Fibroblast of lung (primary cell): Measurements from ENCODE around the gene TAB3.

Source experiments
- EZH2 ChIP-seq: IDR thresholded peaks from 2 replicates; pipeline ENCODE4 v1.5.1; 2012; ENCODE audit warnings: low read length, control low read depth, mild to moderate bottlenecking; ENCODE audit errors: missing control alignments
- TF ChIP-seq, protein P1 (sequence below), 2 donors: IDR thresholded peaks in 1 of 2; conservative IDR thresholded peaks in 1 of 2; 1 replicate in 1 of 2; 2 replicates in 1 of 2; pipeline ENCODE4 v1.5.1; 2011 to 2012; ENCODE audit warnings: low read length in 2 of 2, control low read depth in 1 of 2, inconsistent platforms in 1 of 2, low read depth in 1 of 2, mild to moderate bottlenecking in 1 of 2

DNA sequence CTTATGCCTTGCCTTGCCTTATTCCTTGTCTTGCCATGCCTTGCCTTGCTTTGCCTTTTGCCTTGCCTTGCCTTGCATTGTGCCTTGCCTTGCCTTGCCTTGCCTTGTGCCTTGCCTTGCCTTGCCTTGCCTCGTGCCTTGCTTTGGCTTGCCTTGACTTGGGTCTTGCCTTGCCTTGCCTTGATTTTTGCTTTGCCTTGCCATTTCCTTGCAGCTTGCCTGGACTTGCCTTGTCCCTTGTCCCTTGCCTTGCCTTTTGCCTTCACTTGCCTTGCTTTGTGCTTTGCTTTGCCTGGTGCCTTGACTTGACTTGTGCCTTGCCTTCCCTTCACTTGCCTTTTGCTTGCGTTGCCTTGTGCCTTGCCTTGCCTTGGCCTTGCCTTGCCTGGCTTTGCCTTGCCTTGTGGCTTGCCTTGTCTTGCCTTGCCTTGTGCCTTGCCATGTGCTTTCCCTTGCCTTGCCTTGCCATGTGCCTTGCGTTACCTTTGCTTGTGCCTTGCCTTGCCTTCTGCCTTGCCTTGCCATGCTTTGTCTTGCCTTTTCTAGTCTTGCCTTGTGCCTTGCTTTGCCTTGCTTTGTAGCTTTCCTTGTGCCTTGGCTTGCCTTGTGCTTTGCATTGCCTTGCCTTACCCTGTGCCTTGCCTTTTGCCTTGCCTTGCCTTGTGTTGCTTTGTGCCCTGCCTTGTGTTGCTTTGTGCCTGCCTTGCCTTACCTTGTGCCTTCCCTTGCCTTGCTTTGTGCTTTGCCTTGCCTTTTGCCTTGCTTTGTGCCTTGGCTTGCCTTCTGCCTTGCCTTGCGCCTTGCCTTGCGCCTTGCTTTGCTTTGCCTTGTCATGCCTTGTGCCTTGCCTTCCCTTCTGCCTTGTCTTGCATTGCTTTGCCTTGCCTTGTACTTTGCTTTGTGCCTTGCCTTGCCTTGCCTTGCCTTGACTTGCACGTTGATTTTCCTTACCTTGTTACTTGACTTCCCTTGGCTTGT lies 92.8 kb downstream of the TAB3 start:
- TF ChIP-seq, protein P1, sequence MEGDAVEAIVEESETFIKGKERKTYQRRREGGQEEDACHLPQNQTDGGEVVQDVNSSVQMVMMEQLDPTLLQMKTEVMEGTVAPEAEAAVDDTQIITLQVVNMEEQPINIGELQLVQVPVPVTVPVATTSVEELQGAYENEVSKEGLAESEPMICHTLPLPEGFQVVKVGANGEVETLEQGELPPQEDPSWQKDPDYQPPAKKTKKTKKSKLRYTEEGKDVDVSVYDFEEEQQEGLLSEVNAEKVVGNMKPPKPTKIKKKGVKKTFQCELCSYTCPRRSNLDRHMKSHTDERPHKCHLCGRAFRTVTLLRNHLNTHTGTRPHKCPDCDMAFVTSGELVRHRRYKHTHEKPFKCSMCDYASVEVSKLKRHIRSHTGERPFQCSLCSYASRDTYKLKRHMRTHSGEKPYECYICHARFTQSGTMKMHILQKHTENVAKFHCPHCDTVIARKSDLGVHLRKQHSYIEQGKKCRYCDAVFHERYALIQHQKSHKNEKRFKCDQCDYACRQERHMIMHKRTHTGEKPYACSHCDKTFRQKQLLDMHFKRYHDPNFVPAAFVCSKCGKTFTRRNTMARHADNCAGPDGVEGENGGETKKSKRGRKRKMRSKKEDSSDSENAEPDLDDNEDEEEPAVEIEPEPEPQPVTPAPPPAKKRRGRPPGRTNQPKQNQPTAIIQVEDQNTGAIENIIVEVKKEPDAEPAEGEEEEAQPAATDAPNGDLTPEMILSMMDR (conservative IDR thresholded peaks at IDR 0.05 in 1 of 2, IDR thresholded peaks at IDR 0.05 in 1 of 2; ENCODE audit: low read depth in 1 of 2, low read length in 2 of 2) = no peak
- no peak for TF ChIP-seq EZH2
